ENCODE measurements around the gene AASDH. TPM values are rescaled to one million over a fixed set of nuclear protein-coding genes. Genes with fewer than 3 reads are reported as not detected.

The AASDH gene
- total RNA-seq, 1 donor from 2014 or later, result 10.7 TPM

DNA sequence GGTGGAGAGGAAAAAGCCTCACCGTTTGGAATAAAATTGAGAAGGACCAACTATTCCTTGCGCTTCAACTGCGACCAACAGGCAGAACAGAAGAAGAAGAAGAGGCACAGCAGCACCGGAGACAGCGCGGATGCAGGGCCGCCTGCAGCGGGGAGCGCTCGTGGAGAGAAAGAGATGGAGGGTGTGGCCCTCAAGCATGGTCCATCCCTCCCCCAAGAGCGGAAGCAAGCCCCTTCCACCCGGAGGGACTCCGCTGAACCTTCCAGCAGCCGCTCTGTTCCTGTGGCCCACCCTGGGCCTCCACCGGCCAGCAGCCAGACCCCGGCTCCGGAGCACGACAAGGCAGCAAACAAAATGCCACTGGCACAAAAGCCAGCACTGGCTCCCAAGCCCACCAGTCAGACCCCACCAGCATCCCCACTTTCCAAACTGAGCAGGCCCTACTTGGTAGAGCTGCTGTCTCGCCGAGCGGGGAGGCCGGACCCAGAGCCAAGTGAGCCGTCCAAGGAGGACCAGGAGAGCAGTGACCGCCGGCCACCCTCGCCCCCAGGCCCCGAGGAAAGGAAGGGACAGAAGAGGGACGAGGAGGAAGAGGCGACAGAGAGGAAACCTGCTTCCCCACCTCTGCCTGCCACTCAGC lies 71.2 kb downstream of the AASDH start:
- no peak for DNase-seq (ENCODE audit: low read depth)

- no peak for DNase-seq (ENCODE audit: low read depth)
Measured at GRCh38 chr4:56315543-56315942, 71.7 kb downstream of the AASDH start.

DNA sequence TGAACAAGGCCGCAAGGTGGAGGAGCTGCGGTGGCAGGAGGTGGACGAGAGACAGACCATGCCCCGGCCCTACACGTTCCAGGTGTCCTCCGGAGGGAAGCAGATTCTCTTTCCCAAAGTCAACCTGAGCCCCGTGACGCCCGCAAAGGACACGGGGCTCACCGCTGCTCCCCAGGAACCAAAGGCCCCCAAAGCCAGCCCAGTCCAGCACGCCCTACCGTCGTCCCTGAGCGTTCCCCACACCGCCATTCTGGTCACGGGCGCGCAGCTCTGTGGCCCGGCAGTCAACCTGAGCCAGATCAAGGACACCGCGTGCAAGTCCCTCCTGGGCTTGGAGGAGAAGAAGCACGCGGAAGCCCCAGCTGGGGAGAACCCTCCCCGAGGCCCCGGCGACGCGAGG lies 72.2 kb downstream of the AASDH start:
- DNase-seq (ENCODE audit: low read depth), result no peak

GRCh38 chr4:56314207-56314915 lies 72.9 kb downstream of the AASDH start:
- no peak for DNase-seq (ENCODE audit: low read depth)

- DNase-seq (ENCODE audit: low read depth), result no peak
Measured at GRCh38 chr4:56313132-56313531, 74.2 kb downstream of the AASDH start.

- DNase-seq (ENCODE audit: low read depth), result no peak
Measured at GRCh38 chr4:56311299-56311975, 75.9 kb downstream of the AASDH start.

DNA sequence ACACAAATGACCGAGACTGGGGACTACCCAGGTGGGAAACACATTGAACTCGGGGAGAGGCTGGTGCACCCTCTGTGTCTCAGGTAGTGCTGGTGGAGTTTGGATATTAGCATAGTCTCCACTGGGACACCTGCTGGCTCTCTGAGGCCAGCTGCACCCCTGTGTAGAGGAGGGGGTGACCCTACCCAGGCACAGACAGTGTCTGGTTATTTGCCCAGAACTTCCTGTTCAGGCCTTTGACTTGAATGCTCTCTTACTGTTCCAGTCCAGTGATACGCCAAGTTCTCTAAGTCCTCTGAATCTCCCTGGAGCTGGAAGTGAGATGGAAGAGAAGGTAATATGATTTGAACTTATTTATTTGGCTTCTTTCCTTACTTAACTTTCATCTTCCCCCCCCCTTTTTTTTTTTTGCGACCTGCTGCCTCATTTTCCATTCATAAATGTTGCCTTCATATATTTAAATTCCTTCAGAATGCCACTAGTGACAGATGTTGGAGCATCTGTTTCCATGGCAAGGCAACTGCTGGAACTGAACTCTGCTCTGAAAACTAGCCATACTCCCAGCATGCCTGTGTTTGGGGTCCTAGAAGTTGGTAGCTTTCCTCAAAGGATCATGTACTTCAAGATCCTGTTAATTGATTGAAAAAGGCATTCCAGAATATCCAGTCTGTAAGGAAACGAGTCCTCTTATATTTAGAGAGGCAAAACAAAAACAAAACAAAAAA lies 76.7 kb downstream of the AASDH start:
- DNase-seq (ENCODE audit: low read depth), result no peak

DNA sequence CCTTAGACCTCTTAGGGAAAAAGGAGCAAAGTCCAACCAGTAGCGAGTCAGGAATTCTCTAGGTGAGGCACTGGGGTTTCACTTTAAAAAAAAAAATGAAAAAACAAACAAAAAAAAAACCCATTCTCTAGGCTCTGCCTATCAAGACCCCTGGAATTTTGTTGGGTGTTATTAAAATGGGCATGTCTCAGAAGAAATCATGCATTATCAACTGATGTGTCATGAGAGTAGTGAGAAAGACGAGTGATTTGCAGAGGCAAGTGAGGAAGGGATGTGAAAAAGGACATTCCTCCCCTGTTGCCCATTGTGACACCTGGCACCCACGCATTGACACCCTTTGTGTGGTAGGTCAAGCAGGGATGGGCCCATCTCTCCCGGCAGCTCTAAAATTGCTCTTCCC lies 78.9 kb downstream of the AASDH start:
- DNase-seq (ENCODE audit: low read depth), result no peak

- DNase-seq (ENCODE audit: low read depth), result peak; percentile 7
Measured at GRCh38 chr4:56307423-56307822, 79.9 kb downstream of the AASDH start.

DNA sequence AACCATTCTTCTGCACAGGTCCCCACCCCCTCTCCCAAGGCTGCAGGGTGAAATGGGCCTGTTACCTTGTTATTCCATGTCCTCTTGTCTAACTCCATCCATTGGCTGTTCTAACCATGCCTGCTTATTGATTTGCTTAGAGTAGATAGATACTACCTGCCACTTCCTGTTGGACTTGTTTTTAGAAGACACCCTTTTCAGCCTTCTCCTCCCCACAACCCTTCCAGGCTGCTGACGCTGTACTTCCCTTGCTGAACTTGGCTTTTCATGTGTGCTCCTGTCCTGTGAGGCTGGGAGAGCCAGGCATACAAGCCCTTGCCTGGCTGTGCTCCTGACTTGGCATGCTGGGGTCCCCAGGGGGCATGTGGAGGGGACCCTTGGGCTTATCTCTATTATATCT lies 81.9 kb downstream of the AASDH start:
- DNase-seq (ENCODE audit: low read depth), result no peak

DNA sequence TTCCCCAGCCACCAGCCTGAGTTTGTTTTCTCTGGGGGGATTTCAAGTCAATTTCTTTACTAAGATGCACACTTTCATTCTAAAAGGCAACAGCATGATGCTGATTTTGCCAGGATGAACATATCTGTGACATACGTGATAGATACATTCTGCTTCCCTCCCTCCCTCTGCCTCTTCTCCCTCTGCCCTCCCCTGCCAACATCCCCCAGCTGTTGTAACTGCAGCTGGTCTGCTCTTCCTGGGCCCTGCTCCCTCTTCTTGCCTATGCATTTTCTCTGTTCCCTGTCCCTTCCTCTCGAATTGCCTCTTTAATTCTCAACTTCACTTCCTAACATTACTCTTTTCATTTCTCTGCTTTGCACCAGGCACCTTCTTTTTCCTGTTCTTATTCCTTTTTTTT lies 83.4 kb downstream of the AASDH start:
- no peak for DNase-seq (ENCODE audit: low read depth)

GRCh38 chr4:56302760-56303159 lies 84.5 kb downstream of the AASDH start:
- DNase-seq (ENCODE audit: low read depth), result no peak

GRCh38 chr4:56301997-56302496 lies 85.2 kb downstream of the AASDH start:
- DNase-seq (ENCODE audit: low read depth), result no peak

DNA sequence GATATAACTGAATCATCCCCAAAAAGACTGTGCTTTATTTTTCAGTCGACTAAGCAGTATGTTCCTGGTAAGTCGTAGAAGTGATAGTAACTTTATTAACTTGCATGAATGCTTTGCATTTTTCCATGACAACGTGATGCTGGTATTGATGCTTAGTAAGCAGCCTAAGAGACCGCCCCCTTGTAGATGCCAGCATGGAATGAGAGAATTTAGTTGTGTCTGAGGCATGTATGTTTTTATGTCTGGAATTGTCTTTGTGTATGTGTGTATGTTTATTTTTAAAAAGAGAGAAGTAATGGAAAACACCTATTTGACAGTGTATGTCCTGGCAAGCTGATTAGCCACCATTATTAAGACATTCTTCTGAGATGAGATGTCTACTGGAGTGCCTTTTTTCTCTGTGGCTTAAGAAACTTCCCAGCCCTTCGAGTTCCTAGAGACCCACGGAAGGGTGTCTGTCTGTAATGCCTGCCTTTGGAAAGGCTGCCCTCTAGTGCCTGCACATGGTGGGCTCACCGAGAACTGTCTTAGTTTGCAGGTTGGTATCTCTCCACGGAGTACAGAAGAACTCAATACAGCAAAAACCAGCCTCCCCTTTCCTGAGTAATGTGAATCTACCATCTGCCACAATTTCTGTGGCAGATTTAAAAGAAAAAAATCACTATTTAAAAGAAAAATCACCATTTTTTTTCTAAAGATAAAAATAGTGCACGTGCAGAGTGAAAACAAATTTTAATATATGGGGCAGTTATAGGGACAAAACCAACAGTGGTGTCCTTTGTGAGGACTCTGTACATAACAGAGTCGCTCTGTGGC lies 85.9 kb downstream of the AASDH start:
- DNase-seq (ENCODE audit: low read depth), result peak; percentile 84

- no peak for DNase-seq (ENCODE audit: low read depth)
Measured at GRCh38 chr4:56298236-56298635, 89.1 kb downstream of the AASDH start.

DNA sequence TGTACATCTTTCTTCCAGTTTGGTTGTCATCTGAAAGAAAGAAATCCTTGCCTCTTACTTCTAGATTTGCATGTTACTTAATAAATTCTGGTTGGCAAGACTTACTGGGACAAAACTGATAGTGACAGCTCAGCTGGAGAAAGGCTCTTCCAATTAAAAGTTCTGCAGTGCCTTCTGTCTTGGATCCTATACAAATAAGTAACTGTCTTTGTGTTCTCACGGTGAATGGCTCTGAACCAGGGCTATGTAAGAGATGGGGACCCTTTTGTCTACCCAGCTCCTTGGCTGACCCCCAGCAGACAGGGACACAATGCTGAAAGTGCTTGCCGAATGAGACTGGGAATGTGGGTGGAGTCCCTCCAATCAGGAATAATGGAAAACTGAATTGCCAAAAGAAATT lies 89.5 kb downstream of the AASDH start:
- DNase-seq (ENCODE audit: low read depth), result no peak

DNA sequence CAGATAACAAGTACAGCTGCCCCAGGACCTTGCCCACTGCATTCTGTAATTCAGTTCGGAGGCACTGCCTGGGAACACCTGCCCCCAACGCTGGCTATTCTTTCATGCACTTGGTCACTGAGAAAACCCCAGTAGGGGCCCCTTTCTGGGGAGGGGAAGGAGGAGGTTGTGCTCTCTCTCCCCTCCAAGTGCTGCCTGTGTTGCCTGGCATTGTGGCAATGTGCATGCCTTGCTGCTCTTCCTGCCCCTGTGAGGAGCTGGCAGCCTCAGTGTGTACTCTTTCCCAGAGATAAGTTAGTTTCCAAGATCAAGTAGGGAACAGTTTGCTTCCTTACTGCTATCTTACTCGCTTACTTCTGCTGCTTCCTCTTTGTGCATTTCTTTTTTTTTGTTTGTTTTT lies 90.8 kb downstream of the AASDH start:
- no peak for DNase-seq (ENCODE audit: low read depth)

GRCh38 chr4:56293121-56293520 lies 94.2 kb downstream of the AASDH start:
- DNase-seq (ENCODE audit: low read depth), result no peak

GRCh38 chr4:56289934-56290333 lies 97.4 kb downstream of the AASDH start:
- no peak for DNase-seq (ENCODE audit: low read depth)

- DNase-seq (ENCODE audit: low read depth), result no peak
Measured at GRCh38 chr4:56288663-56289062, 98.6 kb downstream of the AASDH start.
